Measurements from ENCODE around the gene TRERF1.

GRCh38 chr6:42210551-42210950 is 241.2 kb downstream of the TRERF1 start:
- no peak for TF ChIP-seq EP300 (IDR thresholded peaks at IDR 0.05)
- TF ChIP-seq POLR2AphosphoS5 (IDR thresholded peaks at IDR 0.05), result no peak
- no peak for TF ChIP-seq POLR2A (IDR thresholded peaks at IDR 0.05)
- TF ChIP-seq CTCF (IDR thresholded peaks at IDR 0.05), result no peak

Data from suprapubic skin (tissue), 4 donors.